Globus pallidus (tissue), 1 donor: ENCODE results near the gene RPN2.

Experiments used
- DNase-seq: peaks from one replicate; pipeline ENCODE4 v3.0.0-alpha.2; 2015; ENCODE audit warnings: low spot score

The RPN2 gene

GRCh38 chr20:37266940-37267666, 88.0 kb downstream of the RPN2 start:
- DNase-seq, result no peak

GRCh38 chr20:37267667-37268313, 88.7 kb downstream of the RPN2 start:
- DNase-seq, result peak; percentile 52

DNA sequence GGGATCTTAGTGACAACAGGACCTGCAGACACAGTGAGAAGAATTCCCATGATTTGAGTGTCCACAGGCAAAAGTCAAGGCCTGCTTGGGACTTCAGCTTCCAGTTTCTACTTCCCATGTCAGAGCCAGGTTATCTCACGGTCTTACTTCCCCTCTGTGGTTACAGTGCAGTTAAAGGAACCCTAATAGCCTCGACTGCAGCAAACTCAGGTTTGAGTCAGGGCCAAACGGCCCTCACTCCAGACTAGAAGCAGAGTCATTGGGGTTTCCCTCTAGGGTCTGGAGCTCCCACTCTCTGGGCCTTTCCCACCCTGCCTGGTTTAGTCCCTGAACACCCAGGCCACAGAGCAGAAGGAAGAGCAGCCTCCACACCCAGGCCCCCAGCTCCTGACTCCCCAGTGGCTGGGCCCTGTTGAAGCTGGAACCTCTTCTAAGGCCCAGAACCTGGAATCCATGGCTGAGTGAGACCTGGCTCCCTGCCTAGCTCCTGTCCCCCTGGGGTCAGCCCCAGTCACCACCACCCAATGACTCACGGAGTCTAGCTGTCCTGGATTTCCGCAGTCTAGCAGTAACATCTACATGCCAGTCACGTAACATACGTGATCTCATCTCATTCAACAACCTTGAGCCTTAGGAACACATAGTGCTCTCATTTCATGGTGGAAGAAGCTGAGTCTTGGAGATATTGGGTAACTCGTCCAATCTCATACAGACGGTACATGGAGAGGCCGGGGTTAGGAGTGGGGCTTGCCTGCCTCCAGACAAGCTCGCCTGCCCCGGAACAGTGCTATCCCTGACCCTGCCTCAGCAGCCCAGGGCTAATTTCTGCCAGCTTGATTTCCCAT, 91.7 kb downstream of the RPN2 start:
- DNase-seq, result peak; percentile 52

DNA sequence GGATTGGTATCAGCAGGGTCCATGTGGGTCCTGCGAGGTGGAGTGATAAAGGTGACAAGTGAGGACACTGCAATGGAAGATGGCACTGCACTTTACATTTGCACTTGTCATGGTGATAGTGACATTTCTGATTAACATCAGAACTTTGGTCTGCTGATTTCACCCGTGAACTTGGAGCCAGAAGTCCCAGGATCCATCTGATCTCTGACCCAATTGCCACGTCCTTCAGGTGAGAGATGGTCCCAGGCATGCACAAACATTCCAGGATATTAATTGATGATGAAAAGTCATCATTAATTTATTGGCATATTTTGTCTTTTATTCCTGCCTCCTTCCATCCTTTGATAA, 92.3 kb downstream of the RPN2 start:
- no peak for DNase-seq

GRCh38 chr20:37273988-37274387, 94.9 kb downstream of the RPN2 start:
- DNase-seq, result no peak

DNA sequence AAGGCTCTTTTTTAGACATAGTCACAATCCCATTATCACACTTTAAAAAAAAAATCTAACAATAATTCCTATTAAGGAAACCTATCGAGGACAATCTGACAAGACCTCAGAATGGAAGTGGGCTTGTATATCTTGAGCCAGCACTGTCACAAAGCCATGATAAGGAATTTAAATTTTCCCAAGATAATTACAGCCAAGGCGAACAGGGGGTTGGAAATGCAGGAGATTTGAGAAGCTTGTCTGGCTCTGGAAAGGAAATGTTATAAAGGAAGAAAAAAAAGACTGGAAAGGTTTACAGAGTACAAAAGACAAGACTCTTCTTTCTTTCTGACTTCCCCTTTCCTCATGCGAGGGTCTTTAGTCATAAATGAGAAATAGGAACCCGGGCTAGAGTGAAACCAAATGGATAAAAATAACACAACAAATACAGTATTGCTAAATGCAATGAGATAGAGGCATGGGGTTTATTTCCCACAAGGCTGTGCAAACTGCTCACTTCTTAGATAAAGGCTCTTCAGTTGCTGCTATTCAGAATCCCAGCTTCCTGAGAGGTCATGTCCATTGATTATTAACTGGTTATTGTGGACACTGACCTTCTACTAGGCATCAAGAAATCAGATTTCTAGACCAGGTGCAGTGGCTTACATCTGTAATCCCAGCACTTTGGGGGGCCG, 95.9 kb downstream of the RPN2 start:
- DNase-seq, result no peak

- no peak for DNase-seq
These were observed 97.5 kb downstream of the RPN2 start for GRCh38 chr20:37276494-37277252.

DNA sequence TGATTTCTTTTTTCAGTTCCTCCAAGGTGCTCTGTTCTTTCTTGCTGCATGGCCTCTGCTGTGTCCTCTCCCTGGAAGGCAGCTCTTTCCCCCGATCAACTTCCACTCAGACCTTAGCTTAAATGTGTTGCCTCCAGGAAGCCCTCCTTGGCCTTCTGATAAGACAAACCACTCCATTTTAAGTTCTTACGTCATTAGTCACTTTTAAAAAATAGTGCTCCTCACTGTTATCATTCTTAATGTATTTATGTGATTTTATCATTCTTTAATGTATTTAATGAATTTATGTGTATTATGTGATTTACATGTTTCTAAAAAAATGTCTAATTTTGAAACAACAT, 98.1 kb downstream of the RPN2 start:
- DNase-seq, result no peak

DNA sequence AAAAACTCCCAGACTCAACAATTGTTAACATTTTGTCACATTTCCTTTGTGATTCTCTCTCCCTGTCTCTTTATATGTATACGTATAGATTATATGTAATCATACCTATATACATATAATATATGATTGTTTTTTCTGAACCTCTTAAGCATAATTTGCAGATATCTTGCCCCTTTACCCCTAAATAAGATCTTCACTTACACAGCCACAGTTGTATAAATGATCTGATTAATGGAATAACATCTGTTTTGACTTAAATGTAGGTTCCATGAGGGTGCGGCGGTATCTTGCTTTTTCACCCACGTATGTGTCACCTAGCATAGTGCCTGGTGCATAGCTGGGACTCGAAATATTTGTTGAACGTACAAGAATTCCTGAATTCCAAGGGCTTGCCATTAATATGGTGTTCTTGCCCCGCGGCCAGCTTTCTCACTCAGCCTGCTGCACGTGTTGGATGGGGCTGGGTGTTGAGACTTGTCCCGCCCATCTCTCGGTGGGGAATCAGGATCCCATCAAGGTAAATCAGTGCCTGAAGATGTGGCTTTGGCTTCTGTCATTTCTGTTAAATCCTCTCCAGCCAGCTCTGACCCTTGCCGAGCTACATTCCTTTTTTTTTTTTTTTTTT, 99.9 kb downstream of the RPN2 start:
- no peak for DNase-seq

GRCh38 chr20:37279820-37280219, 100.7 kb downstream of the RPN2 start:
- DNase-seq, result no peak

DNA sequence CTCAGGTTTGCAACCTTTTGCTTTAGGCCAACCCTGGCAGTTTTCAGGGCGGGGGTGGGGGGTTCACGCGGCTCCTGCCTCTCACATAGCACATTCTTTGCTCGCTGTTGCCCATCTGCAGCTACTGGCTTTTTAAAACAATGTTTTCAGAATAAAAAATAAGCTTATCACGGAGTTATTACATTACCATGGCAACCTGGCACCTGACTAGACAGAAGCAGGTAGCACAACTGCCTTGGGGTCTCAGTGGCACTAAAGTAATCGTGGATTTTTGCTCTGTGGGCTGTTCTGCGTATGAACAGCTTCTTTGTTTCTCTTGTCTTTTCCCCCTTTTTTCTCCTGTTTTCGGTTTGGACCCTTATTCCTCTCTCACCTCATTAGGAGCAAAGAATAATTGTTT, 101.3 kb downstream of the RPN2 start:
- no peak for DNase-seq

GRCh38 chr20:37282556-37282955, 103.4 kb downstream of the RPN2 start:
- no peak for DNase-seq

DNA sequence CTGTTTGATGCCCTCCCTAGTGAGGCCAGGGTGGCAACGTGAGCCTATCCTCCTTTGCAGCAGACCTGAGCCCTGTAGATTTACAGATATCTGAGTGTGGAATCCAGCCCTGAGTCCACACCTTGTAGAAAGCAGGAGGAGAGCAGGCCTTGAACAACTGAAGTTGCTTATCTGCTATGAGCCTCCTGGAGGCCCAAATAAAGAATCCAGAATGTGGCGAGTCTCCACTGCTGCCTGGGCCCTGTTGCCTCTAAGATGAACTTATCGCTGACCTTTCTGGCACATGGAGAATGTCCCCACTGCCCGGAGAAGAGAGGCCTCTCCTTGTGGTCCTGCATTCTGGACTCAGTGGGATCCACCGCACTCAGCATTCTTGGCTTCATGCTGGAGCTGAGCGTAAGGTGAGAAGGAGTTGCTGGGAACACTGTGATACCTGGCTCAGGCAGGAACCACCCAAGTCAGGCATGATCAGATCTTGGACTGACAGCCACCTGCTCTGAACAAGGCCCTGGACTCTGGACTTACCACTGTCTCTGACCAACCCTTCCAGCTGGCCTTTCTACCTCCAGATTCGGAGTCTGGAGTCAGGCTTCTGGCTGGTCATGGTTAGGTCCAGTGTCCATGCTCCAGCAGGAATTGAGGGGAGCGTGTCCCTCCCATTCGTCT, 104.5 kb downstream of the RPN2 start:
- no peak for DNase-seq

GRCh38 chr20:37284691-37285161, 105.6 kb downstream of the RPN2 start:
- no peak for DNase-seq

DNA sequence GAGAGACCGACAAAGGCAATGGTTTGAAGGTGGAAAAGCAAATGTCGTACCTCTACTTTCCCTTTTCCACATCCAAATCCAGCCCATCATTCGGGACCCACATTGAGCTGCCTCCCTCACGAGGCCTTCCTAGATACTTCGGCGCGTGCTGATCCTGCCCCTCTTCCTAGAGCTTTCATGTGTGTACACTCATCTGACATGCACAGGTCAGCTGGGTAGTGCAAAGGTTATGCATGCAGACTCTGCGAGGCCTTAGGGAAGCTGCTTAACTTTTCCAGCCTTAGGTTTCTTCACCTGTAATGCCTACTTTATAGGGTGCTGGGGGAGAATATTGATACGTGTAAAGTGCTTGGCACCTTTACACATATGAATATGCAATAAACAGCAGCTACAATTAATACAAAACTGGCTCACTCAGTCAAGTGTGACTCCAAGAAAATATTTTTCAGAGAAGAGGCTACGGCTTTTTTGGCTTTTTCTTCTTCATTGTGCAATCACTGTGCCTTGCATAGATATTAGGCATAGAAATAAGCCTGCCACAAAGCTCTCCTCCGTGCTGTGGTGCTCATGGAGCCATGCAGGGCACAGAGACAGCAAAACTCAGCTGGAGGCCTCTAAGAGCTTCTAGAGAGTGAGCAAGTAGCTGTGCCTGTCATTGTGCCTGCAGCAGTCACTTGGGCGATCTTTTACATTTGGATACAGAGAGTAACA, 106.7 kb downstream of the RPN2 start:
- DNase-seq, result no peak

DNA sequence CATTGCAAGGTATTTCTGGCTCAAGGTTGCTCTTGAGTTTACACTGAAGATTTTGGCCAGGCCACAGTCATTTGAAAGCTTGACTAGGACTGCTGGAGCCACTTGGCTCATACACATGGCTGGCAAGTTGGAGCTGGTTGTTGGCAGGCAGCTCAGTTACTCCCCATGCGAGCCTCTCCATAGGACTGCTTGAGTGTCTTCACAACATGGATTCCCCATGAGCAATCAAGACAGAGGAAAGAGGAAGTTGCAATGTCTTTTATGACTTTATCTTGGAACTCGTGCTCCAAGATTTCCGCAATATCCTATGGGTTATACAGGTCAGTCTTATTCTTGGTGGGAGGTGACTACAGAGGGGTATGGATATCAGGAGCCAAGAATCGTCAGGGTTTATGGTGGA, 109.0 kb downstream of the RPN2 start:
- DNase-seq, result no peak

DNA sequence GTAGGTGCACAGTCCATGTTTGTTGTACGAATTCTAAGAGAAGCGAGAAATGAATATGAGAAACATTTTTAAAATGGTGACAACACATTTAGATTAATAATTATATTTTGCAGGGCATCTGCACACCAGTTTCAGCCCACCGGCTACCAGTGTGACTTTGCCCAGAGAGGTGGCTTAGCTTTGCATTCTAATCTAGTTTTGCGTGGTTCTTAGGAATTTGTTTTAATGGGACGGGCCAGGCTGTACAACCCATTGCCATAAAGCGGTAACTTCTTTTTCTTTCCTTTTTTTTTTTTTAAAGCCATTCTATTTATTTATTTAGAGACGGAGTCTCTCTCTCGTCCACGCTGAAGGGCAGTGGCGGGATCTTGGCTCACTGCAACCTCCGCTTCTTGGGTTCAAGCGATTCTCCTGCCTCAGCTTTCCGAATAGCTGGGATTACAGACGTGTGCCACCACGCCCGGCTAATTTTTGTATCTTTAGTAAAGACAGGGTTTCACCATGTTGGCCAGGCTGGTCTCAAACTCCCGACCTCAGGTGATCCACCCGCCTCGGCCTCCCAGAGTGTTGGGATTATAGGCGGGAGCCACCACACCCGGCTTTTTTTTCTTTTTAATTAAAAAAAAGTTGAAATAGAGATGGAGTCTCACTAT, 111.2 kb downstream of the RPN2 start:
- DNase-seq, result no peak
